Hepatocyte (in vitro differentiated cells): ENCODE results near the gene PEAK1. TPM values are rescaled to one million over a fixed set of nuclear protein-coding genes. Genes with fewer than 3 reads are reported as not detected.

Experiments used
- DNase-seq: peaks from one replicate; pipeline ENCODE4 v3.0.0-alpha.2; 2016; ENCODE audit warnings: low spot score
- H2AFZ ChIP-seq: fragments of 200-600 bp; sonication (generic); 2 replicates; pipeline ENCODE4 v1.6.0; 2016; ENCODE audit warnings: antibody characterized with exemption, mild to moderate bottlenecking
- H3K27ac ChIP-seq: fragments of 200-600 bp; sonication (generic); 2 replicates; pipeline ENCODE4 v1.5.1; 2016; ENCODE audit warnings: mild to moderate bottlenecking
- H3K27me3 ChIP-seq: fragments of 200-600 bp; sonication (generic); 2 replicates; pipeline ENCODE4 v1.6.1; 2016
- H3K36me3 ChIP-seq: fragments of 200-600 bp; sonication (generic); replicated peaks from 2 replicates; pipeline ENCODE4 v1.5.1; 2016; ENCODE audit warnings: low read depth; ENCODE audit not compliant: insufficient read depth
- H3K4me1 ChIP-seq: fragments of 200-600 bp; sonication (generic); 2 replicates; pipeline ENCODE4 v1.5.1; 2016; ENCODE audit warnings: mild to moderate bottlenecking, moderate library complexity; ENCODE audit not compliant: insufficient read depth
- H3K4me2 ChIP-seq: fragments of 200-600 bp; sonication (generic); 2 replicates; pipeline ENCODE4 v1.6.0; 2016
- H3K4me3 ChIP-seq: fragments of 200-600 bp; sonication (generic); 2 replicates; pipeline ENCODE4 v1.5.1; 2016; ENCODE audit warnings: mild to moderate bottlenecking
- H3K79me2 ChIP-seq: fragments of 200-600 bp; sonication (generic); 2 replicates; pipeline ENCODE4 v1.6.0; 2017; ENCODE audit warnings: mild to moderate bottlenecking
- H3K9me2 ChIP-seq: fragments of 200-600 bp; sonication (generic); replicated peaks from 2 replicates; pipeline ENCODE4 v1.6.0; 2017; ENCODE audit warnings: mild to moderate bottlenecking; ENCODE audit not compliant: insufficient read depth
- H3K9me3 ChIP-seq: fragments of 200-600 bp; sonication (generic); 2 replicates; pipeline ENCODE4 v1.5.1; 2016; ENCODE audit warnings: low read depth, mild to moderate bottlenecking
- H4K20me1 ChIP-seq: fragments of 200-600 bp; sonication (generic); 2 replicates; pipeline ENCODE4 v1.6.0; 2016; ENCODE audit warnings: mild to moderate bottlenecking; ENCODE audit not compliant: insufficient read depth, poor library complexity, severe bottlenecking
- EZH2 ChIP-seq: fragments of 200-600 bp; sonication (generic); IDR thresholded peaks from 2 replicates; pipeline ENCODE4 v1.6.1; 2016; ENCODE audit warnings: antibody characterized with exemption, mild to moderate bottlenecking, borderline replicate concordance
- EZH2phosphoT487 ChIP-seq: fragments of 200-600 bp; sonication (generic); IDR thresholded peaks from one replicate; pipeline ENCODE4 v1.6.1; 2018; ENCODE audit warnings: antibody characterized with exemption, mild to moderate bottlenecking, low read depth, moderate library complexity; ENCODE audit not compliant: unreplicated experiment, severe bottlenecking
- WGBS: methylation state at CpG from one replicate; pipeline ENCODE4 v1.1.6; 2016; ENCODE audit warnings: low lambda C conversion rate; ENCODE audit errors: missing lambda C conversion rate; 5-methylcytosine and 5-hydroxymethylcytosine counted together
- polyA plus RNA-seq: library from polyadenylated mRNA; unstranded; fragments of >200 nt; fragmentation: Nextera tagmentation; extraction: Ambion mirVana; gene quantifications from 2 replicates; pipeline ENCODE4 v1.2.1, GENCODE V29; 2016
- total RNA-seq: library from RNA; depleted of rRNA; stranded (reverse); fragments of >200 nt; gene quantifications from 2 replicates; pipeline ENCODE4 v1.2.3, GENCODE V29; 2014
- TF ChIP-seq, protein P1 (sequence below): fragments of 200-600 bp; sonication (generic); IDR thresholded peaks from 2 replicates; pipeline ENCODE4 v1.5.1; 2016; ENCODE audit warnings: antibody characterized with exemption, mild to moderate bottlenecking; ENCODE audit not compliant: poor library complexity

The PEAK1 gene
- total and polyA plus RNA-seq, 2 experiments from 2014 or later, result 8.1 to 27.1 TPM

DNA sequence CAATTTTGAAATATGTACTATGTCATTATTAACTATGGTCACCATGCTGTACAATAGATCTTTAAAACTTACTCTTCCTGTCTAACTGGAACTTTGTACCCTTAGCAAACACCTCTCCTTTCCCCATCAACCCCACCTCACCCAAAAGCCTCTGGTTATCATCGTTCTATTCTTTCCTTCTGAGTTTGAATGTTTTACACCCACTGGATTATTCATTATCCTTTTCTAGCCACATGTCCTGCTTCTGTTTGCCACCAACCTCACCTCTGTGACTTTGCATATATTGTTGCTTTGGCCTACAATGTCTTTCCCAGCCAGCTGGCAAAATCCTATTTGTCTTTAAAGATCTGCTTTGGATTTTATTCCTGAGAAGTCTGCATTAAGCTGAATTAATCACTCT is 246.4 kb downstream of the PEAK1 start:
- Histone ChIP-seq H2AFZ (no peak overlapping the region), H3K4me2 (no peak overlapping the region), H3K9me3 (no peaks in the 10 kb centered on the region), H3K36me3 (no peaks in the 10 kb centered on the region), H3K4me1 (peaks cover 14% of the 10 kb centered on the region), H3K27me3 (no peaks in the 10 kb centered on the region), H3K27ac (peak overlapping the region; percentile 55), H4K20me1 (no peaks in the 10 kb centered on the region), H3K79me2 (no peaks in the 10 kb centered on the region), H3K9me2 (no peaks in the 10 kb centered on the region), H3K4me3 (no peak overlapping the region)
- WGBS, result 62% methylated on average over 1 of the region's 1 CpG
- no peak for TF ChIP-seq EZH2phosphoT487
- no peak for TF ChIP-seq EZH2
- TF ChIP-seq, protein P1, sequence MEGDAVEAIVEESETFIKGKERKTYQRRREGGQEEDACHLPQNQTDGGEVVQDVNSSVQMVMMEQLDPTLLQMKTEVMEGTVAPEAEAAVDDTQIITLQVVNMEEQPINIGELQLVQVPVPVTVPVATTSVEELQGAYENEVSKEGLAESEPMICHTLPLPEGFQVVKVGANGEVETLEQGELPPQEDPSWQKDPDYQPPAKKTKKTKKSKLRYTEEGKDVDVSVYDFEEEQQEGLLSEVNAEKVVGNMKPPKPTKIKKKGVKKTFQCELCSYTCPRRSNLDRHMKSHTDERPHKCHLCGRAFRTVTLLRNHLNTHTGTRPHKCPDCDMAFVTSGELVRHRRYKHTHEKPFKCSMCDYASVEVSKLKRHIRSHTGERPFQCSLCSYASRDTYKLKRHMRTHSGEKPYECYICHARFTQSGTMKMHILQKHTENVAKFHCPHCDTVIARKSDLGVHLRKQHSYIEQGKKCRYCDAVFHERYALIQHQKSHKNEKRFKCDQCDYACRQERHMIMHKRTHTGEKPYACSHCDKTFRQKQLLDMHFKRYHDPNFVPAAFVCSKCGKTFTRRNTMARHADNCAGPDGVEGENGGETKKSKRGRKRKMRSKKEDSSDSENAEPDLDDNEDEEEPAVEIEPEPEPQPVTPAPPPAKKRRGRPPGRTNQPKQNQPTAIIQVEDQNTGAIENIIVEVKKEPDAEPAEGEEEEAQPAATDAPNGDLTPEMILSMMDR, result no peak
- DNase-seq, result peak; percentile 16

DNA sequence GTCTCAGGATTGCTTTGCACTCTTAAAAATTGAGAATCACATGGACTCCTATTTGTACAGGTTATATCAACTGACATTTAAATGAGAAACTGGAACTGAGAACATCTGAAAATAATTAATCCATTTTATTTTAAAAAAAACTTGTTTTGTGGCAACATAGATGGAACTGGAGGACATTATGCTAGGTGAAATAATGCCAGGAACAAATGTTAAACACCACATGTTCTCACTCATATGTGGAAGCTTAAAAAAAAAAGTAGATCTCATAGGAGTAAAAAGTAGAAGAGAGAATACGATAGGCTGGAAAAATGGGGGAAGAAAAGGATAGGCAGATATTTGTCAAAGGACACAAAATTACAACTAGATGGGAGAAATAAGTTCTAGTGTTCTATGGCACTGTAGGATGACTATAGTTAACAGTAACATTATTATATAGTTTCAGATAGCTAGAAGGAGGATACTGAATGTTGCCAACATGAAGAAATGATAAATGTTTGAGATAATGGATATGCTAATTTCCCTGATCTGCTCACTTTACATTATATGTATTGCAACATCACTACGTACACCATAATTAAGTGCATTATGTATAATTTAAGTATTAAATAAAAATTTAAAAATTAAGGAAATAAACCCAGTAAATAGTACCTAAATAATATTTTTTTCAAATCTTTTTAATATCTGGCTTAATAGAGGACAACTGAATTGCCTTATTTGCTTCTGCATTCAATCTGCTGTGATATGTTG is 248.5 kb downstream of the PEAK1 start:
- 96% methylated on average over 2 of the region's 2 CpGs for WGBS
- H3K9me2 ChIP-seq, result no peaks in the 10 kb centered on the region
- H3K4me2 ChIP-seq, result no peak overlapping the region
- H3K36me3 ChIP-seq, result no peaks in the 10 kb centered on the region
- no peak overlapping the region for H2AFZ ChIP-seq
- no peak overlapping the region for H3K4me3 ChIP-seq
- H3K4me1 ChIP-seq, result peaks cover 20% of the 10 kb centered on the region
- no peak overlapping the region for H3K27ac ChIP-seq
- DNase-seq, result no peak
- TF ChIP-seq EZH2, result no peak
- TF ChIP-seq, protein P1, result no peak
- TF ChIP-seq EZH2phosphoT487, result no peak
- H3K27me3 ChIP-seq, result no peaks in the 10 kb centered on the region
- no peaks in the 10 kb centered on the region for H3K9me3 ChIP-seq
- H4K20me1 ChIP-seq, result no peaks in the 10 kb centered on the region
- no peaks in the 10 kb centered on the region for H3K79me2 ChIP-seq

DNA sequence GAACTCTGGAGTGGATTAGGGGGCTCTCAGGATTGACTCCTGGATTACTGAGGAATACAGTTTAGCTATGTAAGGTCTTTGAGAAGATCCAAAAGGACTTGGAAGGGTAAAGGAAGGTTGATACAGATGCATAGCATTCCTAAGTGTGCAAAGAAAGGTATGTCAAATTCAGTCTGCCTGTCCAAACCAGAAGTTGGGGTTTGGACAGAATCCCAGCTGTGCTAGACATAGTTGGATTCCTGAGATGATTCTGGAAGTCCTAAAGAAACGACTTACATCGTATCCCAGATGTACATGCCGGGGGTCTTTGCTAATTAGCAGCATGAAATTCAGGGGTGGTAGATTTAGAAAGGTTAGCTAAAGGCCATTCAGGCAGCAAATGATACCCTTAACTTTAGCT is 251.3 kb downstream of the PEAK1 start:
- Histone ChIP-seq H3K9me2 (no peaks in the 10 kb centered on the region), H4K20me1 (no peaks in the 10 kb centered on the region), H3K9me3 (no peaks in the 10 kb centered on the region), H3K27me3 (no peaks in the 10 kb centered on the region), H3K36me3 (no peaks in the 10 kb centered on the region), H3K4me3 (no peak overlapping the region), H3K4me2 (no peak overlapping the region), H2AFZ (no peak overlapping the region), H3K79me2 (no peaks in the 10 kb centered on the region), H3K4me1 (peaks cover 15% of the 10 kb centered on the region), H3K27ac (no peak overlapping the region)
- DNase-seq, result no peak
- WGBS, result 78% methylated on average over 3 of the region's 3 CpGs
- TF ChIP-seq EZH2 (no peak), EZH2phosphoT487 (no peak)
- TF ChIP-seq, protein P1, result no peak
